Astrocyte (in vitro differentiated cells and primary cell): ENCODE results near the gene KDM4B. TPM values are rescaled to one million over a fixed set of nuclear protein-coding genes. Genes with fewer than 3 reads are reported as not detected.

Experiments used
- DNase-seq: peaks from one replicate; pipeline ENCODE4 v3.0.0-alpha.2; 2010; ENCODE audit warnings: low read depth
- FAIRE-seq: peaks from 2 replicates; lab custom pipeline; 2011; peaks lifted over from hg19 to GRCh38; lab: Jason Lieb, UNC
- H2AFZ ChIP-seq: 2 replicates; pipeline ENCODE4 v1.6.0; 2012; ENCODE audit warnings: low read depth, low read length, inconsistent platforms
- H3K27ac ChIP-seq: 2 replicates; pipeline ENCODE4 v1.5.1; 2011; ENCODE audit warnings: low read depth, low read length, inconsistent platforms
- H3K27me3 ChIP-seq: 2 replicates; pipeline ENCODE4 v1.6.0; 2011; ENCODE audit warnings: low read length, inconsistent platforms; ENCODE audit not compliant: insufficient read depth
- H3K36me3 ChIP-seq: 2 replicates; pipeline ENCODE4 v1.5.1; 2011; ENCODE audit warnings: low read length, inconsistent platforms; ENCODE audit not compliant: insufficient read depth
- H3K4me1 ChIP-seq: 2 replicates; pipeline ENCODE4 v1.5.1; 2011; ENCODE audit warnings: low read length, inconsistent platforms; ENCODE audit not compliant: insufficient read depth
- H3K4me2 ChIP-seq: 2 replicates; pipeline ENCODE4 v1.6.0; 2012; ENCODE audit warnings: low read length, inconsistent platforms
- H3K4me3 ChIP-seq: 2 replicates; pipeline ENCODE4 v1.5.1; 2011; ENCODE audit warnings: low read depth, mild to moderate bottlenecking, low read length, inconsistent platforms; ENCODE audit not compliant: insufficient read depth
- H3K79me2 ChIP-seq: 2 replicates; pipeline ENCODE4 v1.6.0; 2012; ENCODE audit warnings: mild to moderate bottlenecking, low read length, inconsistent platforms; ENCODE audit not compliant: insufficient read depth
- H3K9ac ChIP-seq: 2 replicates; pipeline ENCODE4 v1.6.0; 2012; ENCODE audit warnings: mild to moderate bottlenecking, low read length, inconsistent platforms
- H3K9me3 ChIP-seq: 2 replicates; pipeline ENCODE4 v1.5.1; 2012; ENCODE audit warnings: low read depth, mild to moderate bottlenecking, low read length, inconsistent platforms; ENCODE audit not compliant: insufficient read depth
- H4K20me1 ChIP-seq: 2 replicates; pipeline ENCODE4 v1.6.0; 2012; ENCODE audit warnings: low read length, inconsistent platforms; ENCODE audit not compliant: insufficient read depth
- H3K27ac Mint-ChIP-seq: one replicate; pipeline ENCODE4 v1.8.0; 2021; ENCODE audit warnings: mild to moderate bottlenecking, mixed read lengths; ENCODE audit not compliant: unreplicated experiment
- H3K27me3 Mint-ChIP-seq: one replicate; pipeline ENCODE4 v1.8.0; 2021; ENCODE audit warnings: low read depth, mixed read lengths; ENCODE audit not compliant: unreplicated experiment
- H3K36me3 Mint-ChIP-seq: one replicate; pipeline ENCODE4 v1.8.0; 2021; ENCODE audit warnings: low read depth, mixed read lengths; ENCODE audit not compliant: unreplicated experiment
- H3K4me1 Mint-ChIP-seq: one replicate; pipeline ENCODE4 v1.8.0; 2021; ENCODE audit warnings: low read depth, mixed read lengths; ENCODE audit not compliant: unreplicated experiment
- H3K4me3 Mint-ChIP-seq: one replicate; pipeline ENCODE4 v1.8.0; 2021; ENCODE audit warnings: mild to moderate bottlenecking, moderate library complexity, mixed read lengths; ENCODE audit not compliant: unreplicated experiment
- H3K9me3 Mint-ChIP-seq: one replicate; pipeline ENCODE4 v1.8.0; 2021; ENCODE audit warnings: mild to moderate bottlenecking, mixed read lengths; ENCODE audit not compliant: unreplicated experiment
- CTCF ChIP-seq: IDR thresholded peaks from 2 replicates; pipeline ENCODE4 v1.5.1; 2011; ENCODE audit warnings: low read depth, mild to moderate bottlenecking, inconsistent platforms, low read length, moderate library complexity; ENCODE audit not compliant: insufficient read depth
- EZH2 ChIP-seq: IDR thresholded peaks from 2 replicates; pipeline ENCODE4 v1.6.1; 2012; ENCODE audit warnings: mild to moderate bottlenecking, low read length, inconsistent platforms; ENCODE audit not compliant: insufficient read depth
- total RNA-seq: library from RNA; stranded (reverse); gene quantifications from 2 replicates; pipeline ENCODE4 v1.2.1, GENCODE V29; 2021

Gene KDM4B
- total RNA-seq, 1 donor from 2014 or later, result 55.2 TPM

DNA sequence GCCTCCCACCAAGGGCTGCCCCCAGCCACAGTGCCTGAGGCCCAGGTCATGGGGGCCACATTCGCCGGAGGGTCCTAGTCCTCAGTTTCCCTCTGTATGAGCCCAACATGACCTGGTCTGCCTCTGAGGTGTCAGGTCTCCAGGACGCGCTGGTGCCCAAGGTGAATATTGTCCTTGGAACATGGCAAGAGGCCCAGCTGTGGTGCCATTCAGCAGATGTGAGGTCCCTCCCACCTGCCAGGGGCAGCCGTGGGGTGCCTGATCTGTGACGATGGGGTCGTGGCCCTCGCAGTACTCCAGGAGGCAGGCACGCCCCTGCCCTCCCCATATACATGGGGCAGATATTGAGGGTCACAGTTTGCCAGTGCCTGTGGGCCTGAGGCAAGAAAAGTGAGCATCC is 151.9 kb downstream of the KDM4B start:
- H3K79me2 ChIP-seq, result no peaks in the 10 kb centered on the region
- H3K27me3 Mint-ChIP-seq, result no peaks in the 10 kb centered on the region
- H3K36me3 Mint-ChIP-seq, result peaks cover 13% of the 10 kb centered on the region
- H3K27ac Mint-ChIP-seq, result no peak overlapping the region
- no peaks in the 10 kb centered on the region for H3K27me3 ChIP-seq
- H3K9me3 ChIP-seq, result no peaks in the 10 kb centered on the region
- no peak overlapping the region for H3K27ac ChIP-seq
- DNase-seq (no peak), FAIRE-seq (no peak)
- no peak overlapping the region for H3K4me3 Mint-ChIP-seq
- TF ChIP-seq CTCF (no peak), EZH2 (no peak)
- no peak overlapping the region for H2AFZ ChIP-seq
- no peaks in the 10 kb centered on the region for H3K36me3 ChIP-seq
- no peak overlapping the region for H3K9ac ChIP-seq
- peaks cover 6% of the 10 kb centered on the region for H3K4me1 ChIP-seq
- H3K9me3 Mint-ChIP-seq, result peaks cover 5% of the 10 kb centered on the region
- H3K4me3 ChIP-seq, result no peak overlapping the region
- H3K4me2 ChIP-seq, result no peak overlapping the region
- H3K4me1 Mint-ChIP-seq, result no peaks in the 10 kb centered on the region
- H4K20me1 ChIP-seq, result peaks cover 8% of the 10 kb centered on the region

GRCh38 chr19:5121266-5122120 is 152.6 kb downstream of the KDM4B start:
- Histone ChIP-seq H3K4me2 (no peak overlapping the region), H3K9ac (no peak overlapping the region), H3K4me1 (peaks cover 6% of the 10 kb centered on the region), H3K27ac (no peak overlapping the region), H3K36me3 (no peaks in the 10 kb centered on the region), H3K4me3 (no peak overlapping the region), H3K9me3 (no peaks in the 10 kb centered on the region), H3K27me3 (no peaks in the 10 kb centered on the region), H3K79me2 (no peaks in the 10 kb centered on the region), H4K20me1 (peaks cover 8% of the 10 kb centered on the region), H2AFZ (no peak overlapping the region)
- TF ChIP-seq CTCF (no peak), EZH2 (no peak)
- DNase-seq (no peak), FAIRE-seq (no peak)
- Mint-ChIP-seq H3K36me3 (peaks cover 12% of the 10 kb centered on the region), H3K9me3 (peaks cover 2% of the 10 kb centered on the region), H3K4me3 (no peak overlapping the region), H3K4me1 (no peaks in the 10 kb centered on the region), H3K27ac (peak overlapping the region; percentile 18), H3K27me3 (no peaks in the 10 kb centered on the region)

GRCh38 chr19:5122121-5122400 is 153.1 kb downstream of the KDM4B start:
- H3K27me3 ChIP-seq, result no peaks in the 10 kb centered on the region
- H3K36me3 ChIP-seq, result no peaks in the 10 kb centered on the region
- Mint-ChIP-seq H3K4me1 (no peaks in the 10 kb centered on the region), H3K27me3 (no peaks in the 10 kb centered on the region), H3K27ac (no peak overlapping the region), H3K36me3 (peaks cover 9% of the 10 kb centered on the region), H3K9me3 (no peaks in the 10 kb centered on the region), H3K4me3 (no peak overlapping the region)
- peaks cover 6% of the 10 kb centered on the region for H3K4me1 ChIP-seq
- no peak for FAIRE-seq
- no peak overlapping the region for H3K4me3 ChIP-seq
- no peak overlapping the region for H2AFZ ChIP-seq
- H3K4me2 ChIP-seq, result no peak overlapping the region
- peaks cover 8% of the 10 kb centered on the region for H4K20me1 ChIP-seq
- no peaks in the 10 kb centered on the region for H3K79me2 ChIP-seq
- TF ChIP-seq EZH2 (no peak), CTCF (no peak)
- H3K27ac ChIP-seq, result no peak overlapping the region
- H3K9me3 ChIP-seq, result no peaks in the 10 kb centered on the region
- DNase-seq, result no peak
- no peak overlapping the region for H3K9ac ChIP-seq
